ENCODE measurements around the gene RETREG1. TPM values are rescaled to one million over a fixed set of nuclear protein-coding genes. Genes with fewer than 3 reads are reported as not detected.

RETREG1 gene
- total RNA-seq, 1 experiment from 2014 or later = 5.1 TPM

- no peaks in the 10 kb centered on the region for H3K9me3 ChIP-seq (ENCODE audit: low read depth, low read length, poor library complexity, severe bottlenecking)
- H3K4me3 ChIP-seq (ENCODE audit: low read depth, low read length, poor library complexity, severe bottlenecking) = no peak overlapping the region
- intact Hi-C loops (cut with micrococcal nuclease; ENCODE audit: unreplicated experiment) = no loop called here
- no peaks in the 10 kb centered on the region for H3K4me1 ChIP-seq (ENCODE audit: insufficient read depth, low read length, poor library complexity, severe bottlenecking)
- ChIA-PET CTCF (no interaction called here), POLR2A (ENCODE audit: low non-redundant PET) (no interaction called here)
- no peaks in the 10 kb centered on the region for H3K27me3 ChIP-seq (replicated peaks; ENCODE audit: insufficient read depth, low read depth, low read length, poor library complexity)
- BruUV-seq (replicated peaks) = no TSS peak
- TF ChIP-seq CTCF (conservative IDR thresholded peaks at IDR 0.05; ENCODE audit: low read depth, low read length) (no peak), EZH2 (IDR thresholded peaks at IDR 0.05; ENCODE audit: borderline replicate concordance, low read depth, low read length, poor library complexity, severe bottlenecking) (no peak)
- H3K36me3 ChIP-seq (ENCODE audit: insufficient read depth, low read length, poor library complexity, severe bottlenecking) = no peaks in the 10 kb centered on the region
- H3K27ac ChIP-seq (ENCODE audit: low read depth, low read length, poor library complexity, severe bottlenecking) = no peak overlapping the region
- DNase-seq (ENCODE audit: low spot score) = no peak
These were observed 24.5 kb downstream of the RETREG1 start for GRCh38 chr5:16592255-16592654.

GRCh38 chr5:16590685-16591084 is 26.1 kb downstream of the RETREG1 start:
- Histone ChIP-seq H3K9me3 (ENCODE audit: low read depth, low read length, poor library complexity, severe bottlenecking) (no peaks in the 10 kb centered on the region), H3K27ac (ENCODE audit: low read depth, low read length, poor library complexity, severe bottlenecking) (no peak overlapping the region), H3K4me1 (ENCODE audit: insufficient read depth, low read length, poor library complexity, severe bottlenecking) (no peaks in the 10 kb centered on the region), H3K4me3 (ENCODE audit: low read depth, low read length, poor library complexity, severe bottlenecking) (no peak overlapping the region), H3K36me3 (ENCODE audit: insufficient read depth, low read length, poor library complexity, severe bottlenecking) (no peaks in the 10 kb centered on the region), H3K27me3 (replicated peaks; ENCODE audit: insufficient read depth, low read depth, low read length, poor library complexity) (no peaks in the 10 kb centered on the region)
- no peak for DNase-seq (ENCODE audit: low spot score)
- BruUV-seq (replicated peaks) = no TSS peak
- intact Hi-C loops (cut with micrococcal nuclease; ENCODE audit: unreplicated experiment) = no loop called here
- ChIA-PET CTCF (no interaction called here), POLR2A (ENCODE audit: low non-redundant PET) (no interaction called here)
- TF ChIP-seq CTCF (conservative IDR thresholded peaks at IDR 0.05; ENCODE audit: low read depth, low read length) (no peak), EZH2 (IDR thresholded peaks at IDR 0.05; ENCODE audit: borderline replicate concordance, low read depth, low read length, poor library complexity, severe bottlenecking) (no peak)

DNA sequence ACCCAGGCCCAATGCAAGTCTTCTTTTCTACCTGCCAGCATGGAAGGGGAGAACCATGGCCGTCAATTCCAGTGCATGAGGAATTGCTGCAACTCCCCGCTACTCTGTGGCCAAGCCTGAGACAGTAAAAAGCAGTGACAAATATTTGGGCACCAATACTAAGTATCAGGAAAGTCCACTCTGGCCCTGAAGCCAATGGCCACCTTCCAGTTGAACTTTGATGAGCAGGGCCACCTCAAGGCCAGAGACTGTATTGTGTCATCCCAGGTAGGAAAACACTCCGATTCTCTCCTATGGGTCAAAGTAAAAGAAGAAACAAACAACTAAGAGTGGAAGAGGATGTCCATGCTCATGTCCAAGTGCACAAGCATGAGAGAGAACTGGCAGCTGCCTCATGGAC is 27.1 kb downstream of the RETREG1 start:
- intact Hi-C loops (cut with micrococcal nuclease; ENCODE audit: unreplicated experiment) = no loop called here
- Histone ChIP-seq H3K36me3 (ENCODE audit: insufficient read depth, low read length, poor library complexity, severe bottlenecking) (no peaks in the 10 kb centered on the region), H3K9me3 (ENCODE audit: low read depth, low read length, poor library complexity, severe bottlenecking) (no peaks in the 10 kb centered on the region), H3K27ac (ENCODE audit: low read depth, low read length, poor library complexity, severe bottlenecking) (no peak overlapping the region), H3K27me3 (replicated peaks; ENCODE audit: insufficient read depth, low read depth, low read length, poor library complexity) (no peaks in the 10 kb centered on the region), H3K4me1 (ENCODE audit: insufficient read depth, low read length, poor library complexity, severe bottlenecking) (no peaks in the 10 kb centered on the region), H3K4me3 (ENCODE audit: low read depth, low read length, poor library complexity, severe bottlenecking) (no peak overlapping the region)
- BruUV-seq (replicated peaks) = no TSS peak
- TF ChIP-seq CTCF (conservative IDR thresholded peaks at IDR 0.05; ENCODE audit: low read depth, low read length) (no peak), EZH2 (IDR thresholded peaks at IDR 0.05; ENCODE audit: borderline replicate concordance, low read depth, low read length, poor library complexity, severe bottlenecking) (no peak)
- ChIA-PET POLR2A (ENCODE audit: low non-redundant PET) (no interaction called here), CTCF (no interaction called here)
- no peak for DNase-seq (ENCODE audit: low spot score)
